WTC11 (cell line): ENCODE data around the gene GSTM4. TPM values are rescaled to one million over a fixed set of nuclear protein-coding genes. Genes with fewer than 3 reads are reported as not detected.

Experiments used
- ATAC-seq: fragments of 200-7000 bp; cut with Tn5 transposase; 2 replicates; pipeline ENCODE4 v1.10.0; 2021; ENCODE audit warnings: mild to moderate bottlenecking, moderate library complexity
- CTCF ChIA-PET: fragments of 300-600 bp; sonication (Branson Sonifier 250); formaldehyde crosslinking; loops from one replicate; lab custom pipeline; 2021; ENCODE audit warnings: antibody characterized with exemption; lab: Charles Lee
- POLR2A ChIA-PET: fragments of 350-600 bp; sonication (Branson Sonifier 250); formaldehyde crosslinking; loops from one replicate; lab custom pipeline; 2021; ENCODE audit warnings: antibody characterized with exemption; lab: Charles Lee
- DNase-seq: peaks from one replicate; pipeline ENCODE4 v3.0.0; 2021; ENCODE audit warnings: low spot score
- H3K27ac Mint-ChIP-seq: 2 replicates; pipeline ENCODE4 v1.8.0; 2021; ENCODE audit warnings: mixed read lengths
- H3K27me3 Mint-ChIP-seq: 2 replicates; pipeline ENCODE4 v1.8.0; 2021; ENCODE audit warnings: low read depth, mild to moderate bottlenecking, moderate library complexity, mixed read lengths
- H3K36me3 Mint-ChIP-seq: 2 replicates; pipeline ENCODE4 v1.8.0; 2021; ENCODE audit warnings: mixed read lengths
- H3K4me1 Mint-ChIP-seq: 2 replicates; pipeline ENCODE4 v1.8.0; 2022; ENCODE audit warnings: mixed read lengths
- H3K4me3 Mint-ChIP-seq: 2 replicates; pipeline ENCODE4 v1.8.0; 2021; ENCODE audit warnings: mild to moderate bottlenecking, moderate library complexity, mixed read lengths
- H3K9me3 Mint-ChIP-seq: 2 replicates; pipeline ENCODE4 v1.8.0; 2021; ENCODE audit warnings: mixed read lengths
- AFF4 ChIP-seq: sonication (generic); formaldehyde crosslinking; IDR thresholded peaks from 2 replicates; pipeline ENCODE4 v1.8.1; 2023; ENCODE audit warnings: mild to moderate bottlenecking, missing genetic modification reagents, borderline replicate concordance
- ARID4B ChIP-seq: sonication (generic); formaldehyde crosslinking; IDR thresholded peaks from 2 replicates; pipeline ENCODE4 v1.8.0; 2023; ENCODE audit warnings: missing genetic modification reagents, mild to moderate bottlenecking, borderline replicate concordance
- CDX4 ChIP-seq: fragments of 250-450 bp; sonication (Bioruptor Pico); IDR thresholded peaks from 2 replicates; pipeline ENCODE4 v1.9.0; 2021; ENCODE audit warnings: moderate library complexity, mild to moderate bottlenecking, inconsistent platforms, borderline replicate concordance
- ESRRA ChIP-seq: sonication (generic); formaldehyde crosslinking; IDR thresholded peaks from 2 replicates; pipeline ENCODE4 v1.8.1; 2022; ENCODE audit warnings: mild to moderate bottlenecking, missing genetic modification reagents, borderline replicate concordance
- ETV6 ChIP-seq: sonication (generic); formaldehyde crosslinking; IDR thresholded peaks from 2 replicates; pipeline ENCODE4 v1.8.1; 2022; ENCODE audit warnings: mild to moderate bottlenecking, missing genetic modification reagents
- MXD4 ChIP-seq: fragments of 250-450 bp; sonication (Bioruptor Pico); IDR thresholded peaks from 2 replicates; pipeline ENCODE4 v1.8.0; 2021; ENCODE audit warnings: mild to moderate bottlenecking, moderate library complexity, borderline replicate concordance
- MYBL2 ChIP-seq: sonication (generic); formaldehyde crosslinking; IDR thresholded peaks from 2 replicates; pipeline ENCODE4 v1.8.1; 2023; ENCODE audit warnings: mild to moderate bottlenecking, moderate library complexity, missing genetic modification reagents
- NFATC4 ChIP-seq: fragments of 250-450 bp; sonication (Bioruptor Pico); IDR thresholded peaks from 2 replicates; pipeline ENCODE4 v1.9.0; 2021; ENCODE audit warnings: mild to moderate bottlenecking
- NFE2L1 ChIP-seq: sonication (generic); formaldehyde crosslinking; IDR thresholded peaks from 2 replicates; pipeline ENCODE4 v1.8.1; 2023; ENCODE audit warnings: missing genetic modification reagents
- TEAD1 ChIP-seq: sonication (generic); formaldehyde crosslinking; IDR thresholded peaks from 2 replicates; pipeline ENCODE4 v1.8.0; 2022; ENCODE audit warnings: mild to moderate bottlenecking, missing genetic modification reagents
- ZBTB21 ChIP-seq: sonication (generic); formaldehyde crosslinking; IDR thresholded peaks from 2 replicates; pipeline ENCODE4 v1.8.1; 2023; ENCODE audit warnings: mild to moderate bottlenecking, missing genetic modification reagents, borderline replicate concordance
- ZMAT4 ChIP-seq: fragments of 250-450 bp; sonication (Bioruptor Pico); IDR thresholded peaks from 2 replicates; pipeline ENCODE4 v1.9.0; 2021; ENCODE audit warnings: mild to moderate bottlenecking
- ZNF138 ChIP-seq: sonication (generic); formaldehyde crosslinking; conservative IDR thresholded peaks from 2 replicates; pipeline ENCODE4 v1.8.1; 2022; ENCODE audit warnings: mild to moderate bottlenecking, moderate library complexity, missing genetic modification reagents
- ZNF423 ChIP-seq: fragments of 250-450 bp; sonication (Bioruptor Pico); IDR thresholded peaks from 2 replicates; pipeline ENCODE4 v2.1.2; 2022; ENCODE audit warnings: mild to moderate bottlenecking, moderate library complexity
- ZNF512 ChIP-seq: sonication (generic); formaldehyde crosslinking; IDR thresholded peaks from 2 replicates; pipeline ENCODE4 v1.8.1; 2022; ENCODE audit warnings: missing genetic modification reagents, borderline replicate concordance
- total RNA-seq: library from RNA; stranded (reverse); gene quantifications from 3 replicates; pipeline ENCODE4 v1.2.3, GENCODE V29; 2021

The GSTM4 gene
- total RNA-seq, 1 experiment from 2014 or later: 16.7 TPM

- TF ChIP-seq CDX4 (CRISPR knock-in tag) (no peak), NFATC4 (CRISPR knock-in tag) (no peak)
These were observed 14.7 kb upstream of the GSTM4 start (continued) for GRCh38 chr1:109641078-109641740.

GRCh38 chr1:109641861-109642260 is 14.0 kb upstream of the GSTM4 start:
- peaks cover 7% of the 10 kb centered on the region for H3K4me1 Mint-ChIP-seq
- ATAC-seq: no peak

GRCh38 chr1:109642626-109643025 is 13.3 kb upstream of the GSTM4 start:
- peaks cover 5% of the 10 kb centered on the region; the same call in 1 of the 2 replicates for H3K27me3 Mint-ChIP-seq
- POLR2A ChIA-PET: interaction anchor here (1.5 kb wide), 1 partner anchor 22 kb away, joined by 3 read pairs; no protein-coding TSS in a partner anchor
- H3K36me3 Mint-ChIP-seq: no peaks in the 10 kb centered on the region
- H3K9me3 Mint-ChIP-seq: no peaks in the 10 kb centered on the region
- H3K27ac Mint-ChIP-seq: no peak overlapping the region
- DNase-seq (no peak), ATAC-seq (no peak)
- TF ChIP-seq AFF4 (CRISPR knock-in tag) (no peak), ARID4B (CRISPR knock-in tag) (no peak), ZBTB21 (CRISPR knock-in tag) (no peak), ESRRA (CRISPR knock-in tag) (no peak), MYBL2 (CRISPR knock-in tag) (no peak), NFE2L1 (CRISPR knock-in tag) (no peak), ZNF138 (CRISPR knock-in tag) (no peak), ZMAT4 (no peak), MXD4 (CRISPR knock-in tag) (no peak)
- CTCF ChIA-PET: interaction anchor here (0.6 to 6.8 kb wide), 11 partner anchors 9 to 342 kb away, joined by 3 to 188 read pairs (median 5); partner anchors contain the start of genes AHCYL1, GNAI3, GSTM2 and GSTM4
- peaks cover 7% of the 10 kb centered on the region for H3K4me1 Mint-ChIP-seq
- no peak overlapping the region for H3K4me3 Mint-ChIP-seq

More at GRCh38 chr1:109641861-109642260, 14.0 kb upstream of the GSTM4 start:
- Mint-ChIP-seq H3K27ac (no peak overlapping the region), H3K9me3 (no peaks in the 10 kb centered on the region), H3K36me3 (no peaks in the 10 kb centered on the region), H3K4me3 (no peak overlapping the region), H3K27me3 (peaks cover 5% of the 10 kb centered on the region; the same call in 1 of the 2 replicates)
- POLR2A ChIA-PET: no interaction called here
- TF ChIP-seq TEAD1 (CRISPR knock-in tag): no peak
- TF ChIP-seq ETV6 (CRISPR knock-in tag): no peak
- no peak for TF ChIP-seq NFE2L1 (CRISPR knock-in tag)
- no peak for TF ChIP-seq ZNF423 (CRISPR knock-in tag)
- TF ChIP-seq ZNF512 (CRISPR knock-in tag): no peak
- CTCF ChIA-PET: interaction anchor here (2.8 to 6.8 kb wide), 8 partner anchors 9 to 343 kb away, joined by 15 to 188 read pairs (median 72); partner anchors contain the start of genes AHCYL1, AMPD2 and GNAT2
- DNase-seq: no peak
